Hematopoietic multipotent progenitor cell treated with erythropoietin and hydrocortisone succinate and interleukin-3 and kit ligand, for 4 days (in vitro differentiated cells): ENCODE data around the gene ITSN1.
"Not testable (repeated sequence)": the region's sequence is repeated elsewhere in the genome, so short reads cannot be mapped to it uniquely, and the experiment has no call there.

Source experiments
- DNase-seq: peaks from one replicate; pipeline ENCODE4 v3.0.0-alpha.2; 2015

ITSN1 gene

DNA sequence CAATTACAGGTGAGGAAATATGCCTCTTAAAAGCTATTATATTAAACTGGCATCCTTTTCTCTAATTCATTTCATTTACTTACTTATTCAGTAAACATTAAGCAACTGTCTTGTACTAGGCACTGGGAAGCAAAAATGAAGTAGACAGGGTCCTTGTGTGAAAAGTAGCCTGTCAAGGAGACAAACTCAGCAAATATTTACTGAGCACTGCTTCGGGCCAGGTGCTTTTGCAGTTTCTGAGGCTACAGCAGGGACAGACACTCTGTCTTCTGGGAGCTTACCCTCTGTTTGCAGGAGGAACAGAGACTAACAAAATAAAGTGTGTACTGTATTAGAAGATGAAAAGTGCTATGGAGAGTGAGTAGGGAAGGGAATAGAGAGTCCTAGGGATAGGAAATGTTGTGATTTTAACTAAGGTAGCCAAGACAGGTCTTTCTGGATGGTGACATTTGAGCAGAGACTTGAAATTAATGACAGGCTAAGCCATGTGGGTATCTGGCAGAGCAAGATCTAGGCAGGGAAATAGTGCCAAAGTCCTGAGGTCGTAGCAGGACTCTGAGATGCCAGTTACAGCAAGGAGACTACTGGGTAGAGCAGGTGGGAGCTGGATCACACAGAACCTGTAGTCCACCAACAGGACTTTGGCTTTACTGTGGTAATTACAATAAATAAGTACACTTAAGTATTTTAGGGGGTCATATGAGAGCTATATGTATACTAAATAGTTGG, 133.0 kb downstream of the ITSN1 start:
- no peak for DNase-seq

DNA sequence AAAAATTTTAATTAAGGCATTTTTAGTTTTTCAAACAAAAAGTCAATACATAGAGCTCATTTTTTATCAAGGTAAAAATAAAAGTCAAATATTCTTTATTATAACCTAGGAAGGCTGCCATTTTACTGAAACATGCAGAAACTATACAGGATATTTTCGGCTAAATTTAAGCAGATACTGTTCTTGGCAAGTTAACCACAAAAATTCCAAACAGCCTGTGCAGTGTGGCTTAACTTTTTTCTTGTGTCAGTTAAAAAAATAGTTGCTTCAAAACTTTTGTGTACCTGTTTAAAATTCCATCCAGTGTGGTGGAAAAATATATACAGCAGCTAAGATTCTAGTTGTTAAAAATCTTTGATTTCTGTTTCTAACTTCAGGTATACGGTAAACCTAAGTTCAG, 138.3 kb downstream of the ITSN1 start:
- no peak for DNase-seq

DNA sequence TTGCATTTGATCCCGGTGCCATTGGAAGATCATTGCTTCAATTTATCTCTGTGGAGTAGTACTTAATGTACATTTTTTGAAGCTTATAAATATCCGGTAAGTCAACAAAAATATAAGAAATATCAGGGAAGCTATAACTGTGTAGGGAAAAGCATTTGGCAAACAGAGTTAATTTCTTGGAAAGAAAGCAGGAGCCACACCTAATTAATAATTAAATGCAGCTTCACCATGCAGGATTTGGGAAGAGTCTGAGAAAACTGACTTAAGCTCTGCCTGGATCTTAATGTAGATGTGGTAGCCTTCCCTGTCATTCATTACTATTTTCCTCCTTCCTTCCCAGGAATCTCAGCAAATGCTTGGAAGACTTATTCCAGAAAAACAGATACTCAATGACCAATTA, 138.8 kb downstream of the ITSN1 start:
- DNase-seq: no peak

DNA sequence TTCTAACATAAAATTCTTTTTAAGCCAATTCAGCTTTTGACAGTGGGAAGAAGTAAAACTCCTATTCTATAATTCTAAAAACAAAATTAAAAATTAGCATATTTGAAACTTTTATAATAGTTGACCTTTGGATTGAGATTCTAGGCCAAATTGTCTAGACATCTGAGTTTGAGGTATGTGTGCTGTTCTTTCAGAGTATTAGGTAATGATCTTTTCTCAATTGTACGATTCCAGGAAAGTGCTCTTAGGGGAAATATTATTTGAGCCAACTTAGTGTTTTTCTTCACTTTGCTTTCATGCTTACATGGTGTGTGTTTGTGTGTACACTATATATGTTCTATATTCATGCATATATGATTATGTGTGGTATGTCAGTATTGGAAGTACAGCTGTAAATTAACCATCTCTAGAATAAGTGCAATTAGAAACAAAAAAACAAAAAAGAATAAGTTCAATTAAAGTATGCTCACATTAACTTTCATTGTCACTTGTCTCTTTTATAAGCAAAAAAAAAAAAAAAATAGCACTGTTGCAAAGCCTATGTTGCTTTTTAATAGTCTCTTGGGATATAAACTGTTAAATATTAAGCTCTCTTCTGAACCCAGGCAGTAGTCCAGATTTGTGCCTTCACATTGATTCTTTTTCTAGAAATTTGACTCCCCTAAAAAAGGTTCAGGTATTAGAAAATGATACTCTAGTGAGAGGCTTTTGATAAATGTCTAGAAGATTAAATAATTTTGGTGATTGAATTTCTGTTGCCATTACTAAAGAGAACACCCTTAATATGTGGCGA, 141.1 kb downstream of the ITSN1 start:
- no peak for DNase-seq

DNA sequence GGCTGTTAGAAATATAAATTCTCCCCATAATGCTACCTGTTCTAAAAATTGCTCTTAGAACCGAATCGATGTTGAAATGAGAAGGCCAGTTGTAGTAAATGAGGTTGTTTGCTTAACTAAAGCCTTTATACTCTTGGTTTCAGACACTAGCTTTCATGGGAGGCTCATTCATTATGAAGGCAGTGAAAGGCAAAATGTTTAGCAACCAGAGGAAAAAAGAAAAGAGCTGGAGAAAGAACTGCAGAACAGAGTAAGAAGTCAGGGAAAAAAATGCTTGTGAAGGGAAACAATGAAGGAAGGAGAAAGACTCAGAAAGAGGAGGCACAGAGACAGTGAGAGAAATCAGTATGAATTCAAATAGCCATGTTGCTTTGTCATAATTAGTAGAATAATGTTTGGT, 145.1 kb downstream of the ITSN1 start:
- DNase-seq: no peak

DNA sequence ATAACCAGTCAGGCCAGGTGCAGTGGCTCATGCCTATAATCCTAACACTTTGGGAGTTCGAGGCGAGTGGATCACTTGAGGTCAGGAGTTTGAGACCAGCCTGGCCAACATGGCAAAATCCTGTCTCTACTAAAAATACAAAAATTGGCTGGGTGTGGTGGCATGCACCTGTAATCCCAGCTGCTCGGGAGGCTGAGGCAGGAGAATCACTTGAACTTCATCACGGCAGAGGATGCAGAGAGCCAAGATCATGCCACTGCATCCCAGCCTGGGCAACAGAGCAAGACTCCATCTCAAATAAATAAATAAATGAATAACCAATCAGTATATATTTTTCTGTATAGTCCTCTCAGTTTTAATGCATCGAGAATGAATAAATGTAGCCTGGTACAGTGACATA, 146.1 kb downstream of the ITSN1 start:
- not testable (repeated sequence) for DNase-seq

DNA sequence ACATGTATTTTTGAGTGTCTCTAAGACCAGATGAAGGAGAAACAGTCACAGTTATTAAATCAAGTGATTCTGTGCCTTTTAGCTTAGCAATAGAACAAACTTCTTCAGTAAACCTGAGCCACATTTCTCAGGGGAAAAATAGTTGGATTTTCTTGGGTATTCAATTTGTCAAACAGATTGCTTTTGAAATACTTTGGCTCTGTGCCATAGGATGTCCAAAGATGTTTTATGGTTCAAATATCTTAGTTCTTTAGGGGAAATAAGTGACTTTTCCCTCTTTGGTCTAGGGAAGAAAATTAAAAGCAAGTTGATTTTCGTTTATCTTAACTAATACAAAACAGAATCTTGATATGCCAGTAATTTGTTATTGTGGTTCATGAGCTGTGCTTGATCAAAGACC, 147.4 kb downstream of the ITSN1 start:
- DNase-seq: no peak

DNA sequence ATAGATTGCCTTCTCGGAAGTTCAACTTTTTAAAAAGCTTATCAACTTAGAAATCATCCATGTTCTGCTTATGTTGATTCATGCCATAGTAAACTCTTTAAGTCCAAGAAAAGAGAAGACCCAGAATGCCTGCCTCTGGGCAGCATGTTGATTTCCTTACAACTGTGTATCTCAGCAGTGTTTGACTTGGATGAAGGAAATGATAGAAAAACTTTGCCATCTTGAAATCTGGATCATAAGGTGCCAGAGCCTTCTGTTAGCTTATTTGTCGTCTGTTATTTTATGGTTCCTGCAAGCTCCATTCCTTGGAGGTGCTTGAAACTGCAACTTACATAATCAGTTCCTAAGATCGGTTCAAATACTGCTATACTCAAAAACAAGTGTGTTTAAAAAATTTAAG, 148.8 kb downstream of the ITSN1 start:
- no peak for DNase-seq

DNA sequence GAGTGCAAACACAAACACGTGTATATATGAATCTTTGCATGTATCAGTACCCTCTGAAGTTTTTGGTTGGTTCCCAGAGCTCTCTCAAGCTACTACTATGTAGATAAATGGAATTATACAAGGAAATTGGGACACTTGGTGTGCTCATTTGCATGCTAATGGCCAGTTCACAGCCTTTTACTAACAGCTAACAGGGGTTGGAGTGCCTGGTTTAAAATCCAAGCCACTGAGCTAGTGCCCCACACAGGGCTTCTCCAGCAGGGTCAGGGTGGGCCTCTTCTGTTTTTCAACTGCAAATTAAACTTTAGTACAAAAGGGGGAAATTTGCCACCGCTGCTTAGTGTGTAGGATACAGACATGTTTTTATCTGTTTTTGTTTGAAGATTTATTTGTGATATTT, 152.3 kb downstream of the ITSN1 start:
- no peak for DNase-seq

DNA sequence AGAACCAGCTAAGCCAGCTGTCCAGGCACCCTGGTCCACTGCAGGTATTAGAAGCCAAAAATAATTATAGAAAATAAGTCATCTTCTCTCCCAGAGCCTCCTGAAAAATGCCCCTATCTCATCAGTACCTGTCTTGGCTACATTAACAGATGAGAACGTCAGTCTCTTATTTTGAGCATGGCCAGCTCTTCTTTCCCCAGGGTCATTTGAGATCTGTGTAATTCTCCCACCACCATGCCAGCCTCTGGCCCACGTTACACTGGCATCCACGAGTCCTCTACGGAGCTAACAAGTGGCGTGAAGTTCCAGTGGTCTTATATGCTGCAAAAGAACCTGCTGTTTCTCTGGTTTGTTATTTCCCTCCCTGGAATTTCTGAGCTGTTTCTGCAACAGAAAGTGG, 155.3 kb downstream of the ITSN1 start:
- DNase-seq: no peak

DNA sequence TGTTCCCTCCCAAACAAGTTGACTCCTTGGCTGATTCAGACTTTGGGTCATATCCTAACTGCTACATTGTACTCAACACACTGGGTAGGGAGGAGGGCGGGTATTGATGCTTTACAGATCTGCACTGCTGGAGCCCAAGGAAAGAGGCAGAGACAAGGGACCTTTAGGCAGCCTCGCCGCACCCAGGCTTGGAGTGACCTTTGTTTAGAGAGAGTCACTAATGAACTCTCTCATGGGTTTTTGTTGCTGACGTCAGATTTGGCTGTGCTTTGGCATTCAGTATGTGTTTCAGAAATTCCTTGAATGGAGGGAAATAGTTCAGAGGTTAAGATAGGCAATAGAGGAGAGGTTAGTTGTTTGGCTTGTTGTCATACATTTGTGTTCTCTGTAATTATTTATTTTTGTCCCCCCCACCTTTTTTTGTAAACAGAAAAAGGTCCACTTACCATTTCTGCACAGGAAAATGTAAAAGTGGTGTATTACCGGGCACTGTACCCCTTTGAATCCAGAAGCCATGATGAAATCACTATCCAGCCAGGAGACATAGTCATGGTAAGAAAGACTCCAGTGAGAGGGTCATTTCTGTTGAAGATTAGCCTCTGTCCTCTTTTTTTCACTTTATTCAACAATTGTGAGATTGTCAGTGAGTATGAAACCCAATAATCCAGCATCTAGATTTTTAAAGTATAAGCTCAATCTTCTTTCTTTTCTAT, 157.2 kb downstream of the ITSN1 start:
- no peak for DNase-seq

DNA sequence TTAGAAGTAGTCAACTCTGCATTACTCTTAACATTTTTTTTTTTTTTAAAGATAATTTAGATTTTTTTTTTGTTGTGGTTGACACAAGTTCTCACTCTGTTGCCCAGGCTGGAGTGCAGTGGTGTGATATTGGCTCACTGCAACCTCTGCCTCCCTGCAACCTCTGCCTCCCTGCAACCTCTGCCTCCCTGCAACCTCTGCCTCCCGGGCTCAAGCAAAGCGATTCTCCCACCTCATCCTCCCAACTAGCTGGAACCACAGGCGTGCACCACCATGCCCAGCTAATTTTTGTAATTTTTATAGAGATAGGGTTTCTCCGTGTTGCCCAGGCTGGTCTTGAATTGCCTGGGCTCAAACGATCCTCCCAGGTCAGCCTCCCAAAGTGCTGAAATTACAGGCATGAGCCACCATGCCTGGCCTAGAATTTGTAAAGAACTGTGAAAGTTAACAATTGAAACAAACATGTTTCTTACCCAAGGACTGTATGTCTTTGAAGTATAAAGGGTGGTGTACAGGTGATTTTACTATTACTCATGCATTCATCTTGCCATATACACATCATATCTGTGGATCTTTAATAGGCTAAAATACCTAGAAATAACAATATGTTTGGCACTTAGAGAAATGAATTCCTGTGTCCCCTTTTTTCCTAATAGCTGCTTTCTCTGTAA, 158.6 kb downstream of the ITSN1 start:
- DNase-seq: no peak

DNA sequence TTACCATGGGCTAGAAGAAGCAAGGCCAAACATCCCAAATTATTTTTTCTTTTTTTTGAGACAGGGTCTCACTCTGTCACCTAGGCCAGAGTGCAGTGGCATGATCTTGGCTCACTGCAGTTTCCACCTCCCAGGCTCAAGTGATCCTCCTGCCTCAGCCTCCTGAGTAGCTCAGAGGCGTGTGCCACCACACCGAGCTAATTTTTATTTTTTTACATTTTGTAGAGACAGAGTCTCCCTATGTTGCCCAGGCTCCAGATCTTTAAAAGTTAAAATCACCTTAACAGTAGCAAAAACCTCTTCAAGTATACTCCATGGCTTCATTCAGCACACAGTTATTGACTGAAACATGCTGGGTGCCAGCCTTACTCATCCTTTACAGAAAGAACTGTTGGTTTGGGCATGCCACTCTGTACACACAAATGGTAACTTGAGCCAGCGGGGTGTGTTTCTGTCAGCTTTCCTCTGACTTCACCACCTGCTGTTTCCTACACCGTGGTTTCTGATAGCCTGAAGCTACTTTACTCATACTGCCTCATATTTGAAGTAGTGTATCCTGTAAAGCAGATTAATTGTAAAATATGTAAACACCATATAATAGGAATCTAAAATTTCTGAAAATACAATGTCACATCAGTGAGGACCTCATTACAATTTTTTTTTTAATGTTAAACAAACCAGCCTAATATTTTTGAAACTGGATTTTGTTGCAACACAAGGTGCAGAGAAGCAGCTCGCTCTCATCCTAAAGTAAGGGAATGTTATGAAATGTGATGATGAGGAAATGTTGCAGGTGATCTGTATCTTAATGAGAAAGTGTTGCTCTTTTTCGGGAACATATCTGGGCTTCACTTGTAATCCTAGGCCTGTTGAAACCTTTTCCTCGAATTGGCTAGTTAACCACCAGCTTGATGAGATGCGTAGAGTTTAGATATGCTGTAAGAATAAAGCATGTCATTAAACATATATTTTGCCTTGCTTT, 159.4 kb downstream of the ITSN1 start:
- DNase-seq: peak; percentile 11

DNA sequence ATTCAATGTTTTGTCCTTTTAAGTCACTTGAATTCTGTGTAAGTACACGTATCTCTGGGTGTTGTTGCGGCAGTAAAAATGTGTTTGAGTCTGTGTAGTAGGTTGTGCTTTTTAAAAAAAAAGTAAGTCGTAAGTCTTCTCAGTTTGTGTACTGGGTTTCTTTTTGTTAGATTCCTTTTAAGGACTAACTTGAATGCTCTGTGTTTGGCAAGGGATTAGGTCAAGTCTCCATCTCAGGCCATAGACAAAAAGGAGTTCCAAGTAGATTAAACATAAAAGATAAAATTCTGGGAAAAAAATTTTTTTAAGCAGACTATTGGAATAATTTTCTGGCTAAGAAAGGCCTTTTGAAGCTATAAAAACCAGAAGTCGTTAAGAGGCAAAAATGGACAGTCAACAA, 160.2 kb downstream of the ITSN1 start:
- DNase-seq: no peak

DNA sequence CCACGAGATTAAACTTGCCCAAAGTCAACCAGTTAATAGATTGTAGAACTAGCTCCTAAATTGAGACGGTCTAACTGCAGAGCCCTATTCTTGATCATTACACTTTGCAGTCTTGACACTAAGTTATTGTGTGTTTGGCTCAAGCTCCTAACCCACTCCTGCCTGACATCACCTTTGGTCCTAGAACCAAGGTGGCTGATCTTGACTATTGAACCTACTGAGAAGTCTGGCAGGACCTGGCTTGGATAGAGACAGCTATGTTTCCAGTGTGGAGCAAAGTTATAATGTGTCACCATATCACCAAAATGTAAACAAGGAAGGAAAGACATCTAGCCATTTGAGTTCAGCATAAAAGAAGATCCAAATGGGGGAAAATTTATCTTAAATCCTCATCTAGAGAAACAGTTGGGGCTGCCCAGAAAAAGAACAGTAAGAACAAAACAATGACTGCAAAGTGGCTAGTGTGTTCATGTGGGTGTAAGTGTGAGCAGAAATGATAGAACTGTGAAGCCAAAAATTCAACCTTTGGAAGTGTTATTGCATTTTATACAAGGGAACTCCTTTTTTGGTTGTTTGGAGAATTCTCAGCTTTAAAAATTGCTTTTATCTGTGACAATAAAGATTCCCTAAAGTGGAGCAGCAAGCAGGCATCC, 166.5 kb downstream of the ITSN1 start:
- DNase-seq: no peak

DNA sequence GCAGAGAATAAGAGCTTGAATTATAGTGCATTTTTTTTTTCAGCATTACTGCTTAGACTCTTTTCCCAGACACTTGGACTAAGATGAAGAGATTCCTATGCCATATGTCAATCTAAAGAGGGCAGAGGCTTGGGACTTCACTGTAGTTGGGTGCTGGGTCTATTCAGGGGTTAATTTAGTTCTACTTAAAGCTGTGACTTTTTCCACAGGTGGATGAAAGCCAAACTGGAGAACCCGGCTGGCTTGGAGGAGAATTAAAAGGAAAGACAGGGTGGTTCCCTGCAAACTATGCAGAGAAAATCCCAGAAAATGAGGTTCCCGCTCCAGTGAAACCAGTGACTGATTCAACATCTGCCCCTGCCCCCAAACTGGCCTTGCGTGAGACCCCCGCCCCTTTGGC, 168.5 kb downstream of the ITSN1 start:
- DNase-seq: no peak

DNA sequence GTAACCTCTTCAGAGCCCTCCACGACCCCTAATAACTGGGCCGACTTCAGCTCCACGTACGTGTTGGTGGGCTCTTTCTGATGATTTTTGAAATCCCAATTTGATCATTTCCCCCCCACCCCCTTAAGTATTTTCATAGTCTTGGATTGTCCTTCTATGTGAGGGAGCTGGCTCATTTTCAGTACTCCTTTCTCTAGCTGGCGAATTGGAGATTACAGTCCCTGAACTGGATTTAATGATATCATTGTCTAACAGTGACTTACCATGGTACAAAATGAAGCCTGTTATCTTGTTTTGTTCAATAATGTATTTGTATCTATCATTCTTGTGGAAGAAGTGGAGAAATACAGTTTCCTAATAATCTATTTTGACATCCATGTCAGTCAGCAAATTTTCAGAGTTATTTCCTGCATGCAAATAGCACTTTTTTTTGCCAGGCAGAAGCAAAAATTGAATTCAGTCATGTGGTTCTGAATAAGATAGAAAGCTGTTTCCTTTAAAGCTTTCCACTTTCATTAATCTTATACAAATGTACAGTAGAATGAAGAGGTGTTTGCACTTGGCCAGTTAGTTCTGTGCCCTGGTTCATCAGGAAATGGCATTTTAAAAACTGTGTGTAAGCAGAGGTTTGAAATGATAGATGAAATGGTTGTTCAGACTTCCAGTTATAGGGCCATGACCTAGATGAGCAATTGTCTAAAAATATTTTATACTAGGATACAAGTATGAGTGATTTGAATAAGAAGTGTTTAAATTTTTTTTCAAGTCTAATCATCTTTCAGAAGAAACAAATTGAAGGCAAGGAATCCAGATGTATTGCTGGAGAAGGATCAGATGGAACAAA, 169.1 kb downstream of the ITSN1 start:
- DNase-seq: peak; percentile 24

DNA sequence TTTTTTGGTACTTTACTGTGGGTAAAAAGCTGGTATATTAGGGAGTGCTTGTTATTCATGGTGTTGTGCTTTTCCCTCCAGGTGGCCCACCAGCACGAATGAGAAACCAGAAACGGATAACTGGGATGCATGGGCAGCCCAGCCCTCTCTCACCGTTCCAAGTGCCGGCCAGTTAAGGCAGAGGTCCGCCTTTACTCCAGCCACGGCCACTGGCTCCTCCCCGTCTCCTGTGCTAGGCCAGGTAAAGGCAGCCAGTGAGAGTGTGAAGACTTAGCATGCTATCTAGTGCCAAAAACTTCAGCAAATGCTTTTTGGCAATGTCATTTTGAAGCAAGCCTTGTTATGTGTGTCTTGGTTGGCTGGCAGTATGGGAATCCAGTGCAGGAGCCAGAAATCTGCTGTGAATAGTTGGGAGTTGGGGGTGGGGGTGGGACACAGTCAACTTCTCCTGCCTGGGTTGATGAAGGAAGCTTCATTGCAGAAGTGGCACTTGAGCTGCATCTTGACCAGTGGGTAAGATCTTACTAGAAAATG, 171.6 kb downstream of the ITSN1 start:
- no peak for DNase-seq

DNA sequence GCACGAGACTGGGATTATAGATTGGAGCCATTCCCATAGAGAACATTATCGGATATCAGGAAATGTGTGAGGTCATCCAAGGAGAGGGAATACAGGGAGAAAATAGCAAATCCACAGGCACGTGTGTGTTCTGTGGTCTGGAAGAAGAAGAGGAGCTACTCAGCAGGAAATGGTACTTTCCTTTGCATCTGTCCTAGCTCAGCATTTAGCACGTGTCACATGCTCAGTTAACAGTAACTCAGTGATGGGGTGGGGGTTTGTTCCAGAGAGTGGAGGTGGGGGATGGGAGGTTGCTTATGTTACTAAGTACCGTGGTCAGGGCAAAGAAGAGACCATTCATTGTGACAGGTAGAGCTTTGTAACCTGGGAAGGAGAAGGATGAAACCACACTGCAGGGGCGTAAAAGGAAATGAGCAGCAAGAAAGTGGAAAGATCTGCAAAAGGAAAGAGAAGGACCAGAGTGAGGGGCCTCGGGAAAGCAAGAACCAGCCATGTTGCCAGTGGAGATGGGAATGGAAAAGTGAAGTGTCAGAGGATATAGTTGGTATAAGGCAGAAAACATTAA, 172.9 kb downstream of the ITSN1 start:
- DNase-seq: no peak

DNA sequence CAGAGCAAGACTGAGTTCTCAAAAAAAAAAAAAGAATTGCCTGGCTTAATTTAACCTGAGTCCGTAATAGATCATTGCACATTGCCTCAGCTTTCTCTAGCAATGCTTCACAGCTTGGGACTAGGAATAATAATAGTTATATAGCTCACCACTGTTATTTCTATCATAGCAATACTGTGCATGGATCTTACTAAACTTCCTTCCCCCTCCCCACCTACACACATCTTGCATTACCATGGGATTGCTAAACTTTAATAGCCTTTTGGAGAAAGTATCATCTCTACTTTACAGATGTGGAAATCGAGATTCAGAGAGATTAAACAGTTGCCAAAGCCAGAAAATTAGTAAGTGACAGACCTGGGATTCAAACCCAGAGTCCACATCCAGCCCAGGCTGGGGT, 173.9 kb downstream of the ITSN1 start:
- DNase-seq: no peak
